Hematopoietic multipotent progenitor cell treated with erythropoietin and hydrocortisone succinate and interleukin-3 and kit ligand, for 6 days (in vitro differentiated cells): Measurements from ENCODE around the gene PIAS4.

Source experiments
- DNase-seq: peaks from one replicate; pipeline ENCODE4 v3.0.0-alpha.2; 2015

Gene PIAS4

DNA sequence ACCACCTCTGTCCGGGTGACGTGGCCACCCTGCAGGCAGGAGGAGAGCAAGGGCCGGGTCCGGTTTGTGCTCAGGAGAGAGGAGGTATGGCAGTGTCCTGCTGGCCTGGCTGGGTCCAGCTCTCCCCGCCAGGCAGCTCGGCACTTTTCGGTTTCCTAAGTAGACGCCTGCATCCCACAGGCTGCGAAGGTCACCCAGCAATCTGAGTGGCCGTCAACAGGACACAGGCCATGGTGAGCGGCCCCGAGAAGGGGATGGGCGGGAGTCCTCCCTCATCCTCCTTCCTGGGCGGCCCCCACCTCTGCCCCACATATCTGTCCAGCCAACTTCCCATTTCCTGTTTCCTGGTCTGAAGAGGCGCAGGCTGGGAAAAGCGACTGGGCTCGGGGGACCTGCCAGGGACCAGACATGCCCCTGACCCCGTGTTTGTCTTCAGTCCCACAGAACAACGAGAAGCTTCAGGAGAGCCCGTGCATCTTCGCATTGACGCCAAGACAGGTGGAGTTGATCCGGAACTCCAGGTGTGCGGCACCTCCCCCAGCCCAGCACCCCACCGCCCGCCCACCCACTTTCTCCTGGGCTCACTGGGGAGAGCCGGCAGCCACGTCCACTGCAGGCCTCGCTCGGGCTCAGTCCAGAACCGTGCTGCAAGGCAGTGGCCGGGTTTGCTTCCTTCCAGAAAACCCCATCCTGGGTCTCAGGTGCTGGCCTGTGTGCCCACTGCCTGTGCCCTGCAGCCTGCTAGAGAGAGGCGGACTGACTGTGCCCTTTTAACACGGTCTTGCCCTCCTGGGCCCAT, 16.3 kb downstream of the PIAS4 start:
- DNase-seq, result no peak

DNA sequence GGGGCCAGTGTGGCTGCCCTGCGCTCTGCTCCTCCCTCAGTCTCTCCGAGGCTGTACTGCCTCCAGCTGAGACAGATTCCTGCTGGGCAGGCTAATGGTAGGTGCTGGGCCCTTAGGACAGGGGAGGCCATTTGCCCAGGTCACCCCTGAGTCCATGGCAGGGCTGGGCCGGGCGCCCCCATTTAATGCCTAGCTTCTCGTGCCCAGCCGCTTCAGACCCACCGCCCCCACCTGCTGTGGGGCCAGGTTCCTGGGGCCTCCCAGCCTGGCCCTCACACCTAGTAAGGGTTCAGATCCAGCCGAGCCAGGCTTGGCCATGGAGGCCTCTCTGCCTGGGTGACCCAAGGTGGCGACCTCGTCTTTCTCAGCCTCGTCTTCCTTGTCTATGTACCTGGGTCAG, 17.8 kb downstream of the PIAS4 start:
- DNase-seq, result no peak

- DNase-seq, result no peak
Observed at GRCh38 chr19:4027146-4027545, 19.6 kb downstream of the PIAS4 start.

DNA sequence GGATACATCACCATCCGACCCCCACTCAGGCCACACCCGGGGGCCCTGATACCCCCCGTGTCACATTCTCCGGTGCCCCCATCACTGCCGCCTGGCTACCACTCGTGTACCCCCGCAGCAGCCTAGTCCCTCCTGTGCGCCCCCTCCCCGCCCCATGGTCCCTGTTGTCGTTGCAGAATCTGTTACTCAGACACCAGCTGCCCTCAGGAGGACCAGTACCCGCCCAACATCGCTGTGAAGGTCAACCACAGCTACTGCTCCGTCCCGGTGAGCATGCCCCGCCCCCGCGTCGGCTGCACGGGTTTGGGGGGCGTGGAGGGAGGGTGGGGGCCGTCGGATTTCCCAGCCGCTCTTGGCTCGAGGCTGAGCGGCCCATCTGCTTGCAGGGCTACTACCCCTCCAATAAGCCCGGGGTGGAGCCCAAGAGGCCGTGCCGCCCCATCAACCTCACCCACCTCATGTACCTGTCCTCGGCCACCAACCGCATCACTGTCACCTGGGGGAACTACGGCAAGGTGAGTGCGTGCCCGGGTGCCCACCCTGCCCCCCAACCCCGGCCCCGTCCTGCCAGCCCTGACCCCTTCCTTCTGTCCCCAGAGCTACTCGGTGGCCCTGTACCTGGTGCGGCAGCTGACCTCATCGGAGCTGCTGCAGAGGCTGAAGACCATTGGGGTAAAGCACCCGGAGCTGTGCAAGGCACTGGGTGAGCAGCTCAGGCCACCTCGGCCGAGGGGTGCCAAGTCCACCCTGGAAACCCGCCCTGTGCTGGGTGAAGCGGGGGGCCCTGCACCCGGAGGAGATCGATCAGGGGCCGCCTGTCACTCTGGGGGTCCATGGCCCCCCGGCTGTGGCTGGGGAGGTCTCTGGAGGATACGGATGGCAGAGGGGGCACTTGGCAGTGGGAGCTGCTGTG, 21.1 kb downstream of the PIAS4 start:
- no peak for DNase-seq

DNA sequence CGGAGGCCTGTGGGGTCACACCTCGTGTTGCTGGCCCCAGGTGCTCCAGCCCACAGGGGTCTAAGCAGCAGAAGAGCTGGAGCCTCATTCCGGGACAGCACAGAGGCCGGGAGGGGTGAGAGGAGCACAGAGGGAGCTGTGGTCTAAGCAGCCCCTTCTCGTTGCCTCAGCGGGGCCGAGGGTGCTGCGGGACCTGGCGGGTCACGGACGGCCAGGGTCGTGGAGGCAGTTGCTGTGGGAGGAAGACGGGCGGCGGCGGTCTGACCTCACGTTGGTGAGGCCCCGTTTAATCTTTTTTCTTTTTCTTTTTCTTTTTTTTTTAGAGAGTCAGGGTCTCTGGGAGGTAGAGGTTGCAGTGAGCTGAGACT, 21.7 kb downstream of the PIAS4 start:
- no peak for DNase-seq

- no peak for DNase-seq
Observed at GRCh38 chr19:4030552-4030951, 23.0 kb downstream of the PIAS4 start.

DNA sequence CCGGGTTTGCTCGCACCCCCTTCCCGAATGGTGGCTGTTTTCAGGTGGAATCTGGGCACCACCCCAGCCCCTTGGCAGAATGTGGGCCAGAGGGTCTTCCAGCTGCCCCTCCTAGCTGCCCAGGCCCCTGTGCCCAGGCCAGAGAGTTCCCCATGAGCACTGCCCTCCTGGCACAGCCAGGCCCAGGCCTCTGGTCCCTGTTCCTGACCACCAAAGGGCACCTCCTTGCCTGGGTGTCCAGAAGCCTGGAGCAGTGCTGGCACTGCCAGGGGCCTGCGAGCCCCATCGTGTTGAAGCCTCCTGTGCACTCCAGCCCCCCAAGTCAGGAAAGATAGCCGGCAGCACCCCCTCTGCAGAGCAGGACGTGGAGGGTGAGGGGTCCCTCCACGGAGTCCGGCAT, 23.4 kb downstream of the PIAS4 start:
- DNase-seq, result no peak

DNA sequence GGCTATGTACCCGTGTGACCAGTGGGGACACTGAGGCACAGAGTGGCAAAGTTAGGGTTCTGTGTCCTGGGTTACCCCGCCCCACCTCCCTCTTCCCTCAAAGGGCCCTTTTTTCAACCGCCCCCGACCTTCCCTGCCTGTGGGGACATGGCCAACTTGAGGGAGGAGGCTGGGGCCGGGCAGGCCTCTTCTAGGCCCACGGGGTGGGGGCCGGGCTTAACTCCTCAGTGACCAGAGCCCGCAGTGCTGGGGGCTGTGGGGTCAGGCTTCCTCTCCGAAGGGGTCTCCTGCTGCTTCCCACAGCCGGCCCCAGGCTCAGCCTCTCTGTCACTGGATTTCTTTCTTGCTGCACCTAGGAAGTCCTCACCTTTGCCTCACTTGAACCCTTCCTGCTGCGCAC, 23.9 kb downstream of the PIAS4 start:
- DNase-seq, result no peak

- no peak for DNase-seq
Observed at GRCh38 chr19:4032436-4032835, 24.9 kb downstream of the PIAS4 start.

GRCh38 chr19:4033028-4033956, 25.8 kb downstream of the PIAS4 start:
- DNase-seq, result no peak

DNA sequence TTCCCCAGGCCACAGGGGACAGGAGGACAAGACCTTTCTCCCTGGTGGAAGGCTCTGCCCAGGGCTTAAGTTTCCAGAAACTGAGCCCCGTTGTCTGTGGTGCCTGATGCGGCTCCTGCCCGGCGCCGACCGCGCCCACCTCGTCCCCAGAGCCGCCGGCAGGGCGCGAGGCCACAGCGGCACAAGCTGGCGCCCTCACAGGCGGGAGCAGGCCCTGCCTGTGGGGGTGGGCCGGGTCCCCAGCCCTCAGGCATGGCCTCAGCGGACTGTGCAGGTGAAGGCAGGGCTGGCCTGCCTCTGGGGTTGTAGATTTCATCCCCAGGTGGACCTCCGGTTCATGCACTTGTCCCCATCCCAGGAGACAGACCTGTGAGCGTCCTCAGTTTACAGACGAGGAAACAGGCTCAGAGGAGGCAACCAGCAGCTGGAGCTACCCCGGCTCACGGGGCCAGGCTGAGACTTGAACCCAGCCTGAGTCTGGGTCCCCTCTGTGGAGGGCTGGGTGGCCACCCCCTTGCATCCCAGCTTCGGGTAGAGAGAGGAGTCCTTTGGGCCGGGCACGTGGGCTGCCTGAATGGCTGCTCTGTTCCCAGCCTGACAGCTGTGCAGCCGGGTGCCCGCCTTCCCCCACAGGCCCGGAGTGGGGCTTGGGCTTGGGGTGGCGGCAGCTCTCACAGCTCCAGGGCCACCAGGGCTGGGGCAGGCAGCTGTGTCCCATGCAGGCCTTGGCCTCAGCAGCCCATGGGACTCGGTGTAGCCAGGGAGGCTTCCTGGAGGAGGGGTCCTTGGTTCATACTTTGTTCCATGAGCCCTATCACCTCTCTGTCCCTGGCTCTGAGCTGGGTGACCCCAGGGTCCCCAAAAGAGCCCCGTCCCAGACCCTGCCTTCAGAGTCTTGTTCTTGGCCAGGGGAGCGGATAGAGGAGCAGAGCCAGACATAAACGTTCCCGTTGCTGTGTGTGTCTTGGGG, 26.8 kb downstream of the PIAS4 start:
- no peak for DNase-seq

DNA sequence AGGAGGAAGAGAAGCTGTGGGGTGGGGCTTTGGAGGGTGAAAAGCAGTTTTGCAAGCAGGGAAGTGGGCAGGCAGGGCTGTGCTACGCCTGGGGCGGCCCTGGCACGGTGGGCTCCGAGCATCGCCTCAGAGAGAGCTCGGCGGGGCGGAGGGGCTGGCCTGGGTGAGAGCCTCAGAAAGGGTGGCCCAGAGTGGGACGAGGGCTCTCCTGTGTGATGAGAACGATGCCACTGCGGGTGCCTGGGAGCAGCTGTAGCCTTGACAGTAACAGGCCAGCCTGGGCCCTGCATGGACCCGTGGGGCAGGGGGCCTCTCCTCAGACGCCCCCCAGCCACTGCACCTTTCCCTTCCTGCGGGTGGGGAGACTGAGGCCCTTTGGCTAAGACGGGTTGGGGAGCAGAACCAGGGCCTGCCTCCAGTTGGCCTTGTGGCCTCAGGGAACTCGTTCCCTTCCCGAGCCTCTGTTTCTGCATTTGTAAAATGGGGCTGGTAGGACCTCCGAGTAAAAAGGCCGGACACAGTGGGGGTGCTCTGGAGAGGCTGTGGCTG, 27.6 kb downstream of the PIAS4 start:
- DNase-seq, result no peak

GRCh38 chr19:4035582-4035981, 28.0 kb downstream of the PIAS4 start:
- DNase-seq, result no peak

GRCh38 chr19:4036576-4037300, 29.2 kb downstream of the PIAS4 start:
- no peak for DNase-seq

- no peak for DNase-seq
Observed at GRCh38 chr19:4037301-4037949, 29.9 kb downstream of the PIAS4 start.

DNA sequence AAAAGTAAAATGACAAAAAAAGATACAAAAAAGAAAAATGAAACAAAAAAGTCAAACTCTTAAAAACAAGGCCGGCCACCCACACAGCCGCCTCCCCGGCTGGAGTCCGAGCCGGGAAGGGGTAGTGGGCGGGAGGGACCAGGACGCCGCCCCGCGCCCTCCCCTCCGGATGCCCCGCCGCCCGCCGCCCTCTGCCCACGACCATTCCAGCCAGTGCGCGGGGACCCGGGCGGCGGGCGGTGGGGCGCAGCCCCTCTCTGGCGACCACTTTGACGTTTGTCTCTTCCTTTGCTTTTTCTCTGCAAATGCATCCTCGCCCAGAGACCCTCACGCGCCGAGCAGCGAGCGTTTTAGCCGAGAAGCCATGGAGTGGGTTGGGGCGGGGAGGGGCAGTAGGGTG, 30.5 kb downstream of the PIAS4 start:
- DNase-seq, result no peak

DNA sequence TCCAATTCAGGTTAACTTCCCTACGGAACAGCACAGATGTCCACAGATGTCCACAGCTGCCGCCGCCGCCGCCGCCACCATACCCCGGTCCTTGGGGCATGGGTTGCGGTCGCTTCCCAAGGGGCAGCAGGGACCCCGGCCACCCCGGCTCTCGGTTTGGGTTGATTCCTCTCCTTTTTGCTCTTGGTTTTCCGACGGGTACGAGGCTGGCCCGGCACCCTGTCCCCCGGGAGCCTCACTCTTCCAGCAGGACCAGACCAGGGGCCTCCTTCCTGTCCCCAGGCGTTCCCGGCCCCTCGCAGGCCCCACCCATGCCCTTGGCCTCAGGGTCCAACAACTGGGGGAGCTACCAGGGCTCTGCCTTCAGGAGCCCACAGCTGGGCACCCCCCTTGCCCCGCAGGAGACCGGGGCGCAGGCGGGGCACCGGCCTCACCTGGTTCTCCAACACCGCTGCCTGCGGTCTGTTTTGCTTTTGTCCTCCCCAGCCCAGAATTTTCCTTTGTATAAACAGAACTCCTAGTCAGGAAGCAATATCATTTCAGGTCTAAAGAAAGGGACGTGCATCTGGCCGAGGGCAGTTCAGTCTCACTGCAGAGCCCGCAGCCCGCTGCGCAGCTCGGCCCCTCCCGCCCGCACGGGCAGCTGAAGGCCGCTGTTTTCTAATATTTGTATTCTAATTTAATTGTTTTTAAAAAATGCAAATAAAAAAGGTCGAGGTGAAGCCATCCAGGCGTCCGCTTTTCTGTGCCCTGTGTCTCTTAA, 31.3 kb downstream of the PIAS4 start:
- DNase-seq, result no peak

- no peak for DNase-seq
Observed at GRCh38 chr19:4042064-4042730, 34.7 kb downstream of the PIAS4 start.

GRCh38 chr19:4042731-4043082, 35.2 kb downstream of the PIAS4 start:
- DNase-seq, result no peak
